IPS-18a (cell line): ENCODE results near the gene FNBP1.
"Not testable (repeated sequence)": the region's sequence is repeated elsewhere in the genome, so short reads cannot be mapped to it uniquely, and the experiment has no call there.

Experiments used
- H3K27ac ChIP-seq: one replicate; pipeline ENCODE4 v1.5.1; 2013; ENCODE audit warnings: low read length
- H3K27me3 ChIP-seq: one replicate; pipeline ENCODE4 v1.6.1; 2013; ENCODE audit warnings: mild to moderate bottlenecking, low read length; ENCODE audit not compliant: control insufficient read depth, insufficient read depth
- H3K36me3 ChIP-seq: one replicate; pipeline ENCODE4 v1.6.1; 2013; ENCODE audit warnings: low read depth, low read length; ENCODE audit not compliant: control insufficient read depth
- H3K4me1 ChIP-seq: one replicate; pipeline ENCODE4 v1.6.1; 2013; ENCODE audit warnings: low read depth, low read length; ENCODE audit not compliant: control insufficient read depth
- H3K4me3 ChIP-seq: one replicate; pipeline ENCODE4 v1.5.1; 2013; ENCODE audit warnings: low read length
- H3K9ac ChIP-seq: one replicate; pipeline ENCODE4 v1.6.1; 2013; ENCODE audit warnings: mild to moderate bottlenecking, low read length, moderate library complexity
- H3K9me3 ChIP-seq: one replicate; pipeline ENCODE4 v1.6.1; 2013; ENCODE audit warnings: low read depth, low read length; ENCODE audit not compliant: control insufficient read depth

FNBP1 gene

DNA sequence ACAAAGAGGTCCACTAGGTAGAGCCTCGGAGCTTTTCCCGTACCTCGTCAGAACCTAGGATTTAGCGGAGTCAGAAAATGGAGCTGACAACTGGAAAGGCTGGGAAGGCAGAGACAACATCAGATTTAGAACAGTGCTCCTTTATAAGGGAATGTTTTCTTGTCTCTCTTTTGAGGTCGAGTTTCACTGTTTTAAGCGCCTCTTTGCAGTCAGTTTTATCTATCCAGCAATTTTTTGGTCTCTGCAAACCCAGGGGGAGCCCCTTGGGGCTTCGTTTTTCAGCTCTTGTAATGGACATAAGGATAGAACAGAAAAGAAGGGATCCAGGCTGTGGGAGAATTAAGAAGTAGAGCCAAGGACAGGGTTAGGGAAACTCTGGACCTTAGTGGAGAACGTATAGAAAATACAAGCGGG lies 80.5 kb downstream of the FNBP1 start:
- Histone ChIP-seq H3K9ac (peak overlapping the region; percentile 35), H3K36me3 (no peaks in the 10 kb centered on the region), H3K4me1 (peaks cover 34% of the 10 kb centered on the region), H3K9me3 (no peaks in the 10 kb centered on the region), H3K4me3 (peak overlapping the region; percentile 12), H3K27ac (peak overlapping the region; percentile 19), H3K27me3 (no peaks in the 10 kb centered on the region)

GRCh38 chr9:129958796-129959195 lies 84.2 kb downstream of the FNBP1 start:
- Histone ChIP-seq H3K9ac (no peak overlapping the region), H3K36me3 (no peaks in the 10 kb centered on the region), H3K4me3 (no peak overlapping the region), H3K27ac (no peak overlapping the region), H3K4me1 (peaks cover 18% of the 10 kb centered on the region), H3K27me3 (no peaks in the 10 kb centered on the region), H3K9me3 (no peaks in the 10 kb centered on the region)

- H3K4me1 ChIP-seq = no peaks in the 10 kb centered on the region
- H3K36me3 ChIP-seq = peaks cover 4% of the 10 kb centered on the region
- H3K9me3 ChIP-seq = no peaks in the 10 kb centered on the region
- H3K27ac ChIP-seq = no peak overlapping the region
- H3K9ac ChIP-seq = no peak overlapping the region
- H3K4me3 ChIP-seq = no peak overlapping the region
- no peaks in the 10 kb centered on the region for H3K27me3 ChIP-seq
Observed at GRCh38 chr9:129954868-129955550, 88.0 kb downstream of the FNBP1 start.

- Histone ChIP-seq H3K9ac (no peak overlapping the region), H3K36me3 (peaks cover 4% of the 10 kb centered on the region), H3K9me3 (no peaks in the 10 kb centered on the region), H3K4me3 (no peak overlapping the region), H3K27ac (no peak overlapping the region), H3K4me1 (no peaks in the 10 kb centered on the region), H3K27me3 (no peaks in the 10 kb centered on the region)
Observed at GRCh38 chr9:129953736-129954135, 89.3 kb downstream of the FNBP1 start.

DNA sequence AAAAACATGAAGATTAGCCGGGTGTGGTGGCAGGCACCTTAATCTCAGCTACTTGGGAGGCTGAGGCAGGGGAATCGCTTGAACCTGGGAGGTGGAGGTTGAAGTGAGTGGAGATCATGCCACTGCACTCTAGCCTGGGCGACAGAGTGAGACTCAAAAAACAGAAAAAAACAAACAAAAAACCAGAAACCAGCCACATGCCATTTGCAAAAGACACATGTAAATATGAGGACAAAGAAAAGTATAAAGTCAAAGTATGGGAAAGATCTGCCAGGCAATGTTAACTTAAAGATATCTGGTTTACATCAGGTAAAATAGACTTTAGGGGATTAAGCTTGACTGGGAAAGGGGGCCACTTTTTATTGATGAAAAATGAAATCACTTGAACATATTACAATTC lies 90.7 kb downstream of the FNBP1 start:
- H3K27ac ChIP-seq = no peak overlapping the region
- H3K9me3 ChIP-seq = no peaks in the 10 kb centered on the region
- H3K27me3 ChIP-seq = no peaks in the 10 kb centered on the region
- peaks cover 4% of the 10 kb centered on the region for H3K36me3 ChIP-seq
- no peaks in the 10 kb centered on the region for H3K4me1 ChIP-seq
- no peak overlapping the region for H3K9ac ChIP-seq
- H3K4me3 ChIP-seq = no peak overlapping the region

DNA sequence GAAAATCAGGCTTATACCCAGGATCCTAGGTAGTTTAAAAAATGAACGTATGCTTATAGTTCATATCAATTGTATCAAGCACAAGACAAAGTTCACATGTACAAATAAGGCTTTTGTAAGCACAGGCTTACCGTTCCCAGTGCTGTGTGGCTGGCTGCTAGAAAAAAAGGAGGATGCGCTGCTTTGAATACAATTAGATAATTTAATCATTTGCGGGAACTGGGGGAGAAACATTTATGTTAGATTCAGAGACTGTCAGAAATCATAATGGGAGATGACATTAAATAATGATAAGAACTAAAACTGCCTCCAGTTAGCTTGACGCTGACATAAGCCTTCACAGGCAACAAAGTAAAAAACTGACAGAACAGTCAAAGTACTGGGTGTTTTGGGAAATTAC lies 93.2 kb downstream of the FNBP1 start:
- no peak overlapping the region for H3K9ac ChIP-seq
- H3K36me3 ChIP-seq = peaks cover 4% of the 10 kb centered on the region
- no peaks in the 10 kb centered on the region for H3K27me3 ChIP-seq
- no peaks in the 10 kb centered on the region for H3K9me3 ChIP-seq
- H3K27ac ChIP-seq = no peak overlapping the region
- no peak overlapping the region for H3K4me3 ChIP-seq
- H3K4me1 ChIP-seq = no peaks in the 10 kb centered on the region

- not testable (repeated sequence) for H3K27ac ChIP-seq, H3K27me3 ChIP-seq, H3K36me3 ChIP-seq, H3K4me1 ChIP-seq, H3K9ac ChIP-seq, H3K4me3 ChIP-seq, H3K9me3 ChIP-seq
Observed at GRCh38 chr9:129948626-129949025, 94.4 kb downstream of the FNBP1 start.

DNA sequence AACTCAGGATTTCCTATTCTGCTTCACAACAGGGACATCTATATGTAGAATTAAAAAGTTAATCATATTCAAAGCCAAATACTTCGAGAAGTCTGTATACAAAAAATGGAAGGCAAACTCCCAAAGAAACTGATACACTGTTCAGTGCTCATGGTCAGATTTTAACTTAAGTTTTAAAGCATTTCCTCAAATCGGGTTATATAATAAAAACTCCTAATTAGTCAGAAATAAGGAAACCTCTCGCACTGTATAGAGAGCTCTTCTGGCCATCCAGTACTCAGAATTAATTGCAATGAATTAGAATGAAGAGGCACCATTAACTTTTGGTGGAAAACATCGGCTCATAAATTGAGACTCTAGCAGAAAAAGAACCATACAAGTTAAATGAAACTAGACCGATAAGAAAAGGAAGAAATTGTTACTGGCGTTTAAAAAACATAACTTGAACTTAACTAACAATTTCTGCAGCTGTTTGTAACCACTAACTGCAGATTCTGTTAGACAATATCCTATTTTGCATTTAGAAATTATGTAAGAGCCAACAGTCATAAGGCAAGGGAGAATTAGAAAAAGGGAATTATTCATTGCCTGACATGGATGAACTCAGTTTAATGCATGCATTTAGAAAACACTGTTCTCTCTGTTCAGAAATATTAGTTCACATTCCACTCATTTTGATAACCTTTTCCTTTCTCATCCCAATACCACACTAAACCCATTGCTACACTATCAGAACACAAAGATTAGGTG lies 96.6 kb downstream of the FNBP1 start:
- Histone ChIP-seq H3K27ac (no peak overlapping the region), H3K4me1 (no peaks in the 10 kb centered on the region), H3K9me3 (no peaks in the 10 kb centered on the region), H3K27me3 (no peaks in the 10 kb centered on the region), H3K9ac (no peak overlapping the region), H3K36me3 (no peaks in the 10 kb centered on the region), H3K4me3 (no peak overlapping the region)

GRCh38 chr9:129945314-129945713 lies 97.7 kb downstream of the FNBP1 start:
- H3K4me1 ChIP-seq = no peaks in the 10 kb centered on the region
- no peaks in the 10 kb centered on the region for H3K36me3 ChIP-seq
- no peaks in the 10 kb centered on the region for H3K9me3 ChIP-seq
- no peaks in the 10 kb centered on the region for H3K27me3 ChIP-seq
- no peak overlapping the region for H3K9ac ChIP-seq
- no peak overlapping the region for H3K27ac ChIP-seq
- no peak overlapping the region for H3K4me3 ChIP-seq

DNA sequence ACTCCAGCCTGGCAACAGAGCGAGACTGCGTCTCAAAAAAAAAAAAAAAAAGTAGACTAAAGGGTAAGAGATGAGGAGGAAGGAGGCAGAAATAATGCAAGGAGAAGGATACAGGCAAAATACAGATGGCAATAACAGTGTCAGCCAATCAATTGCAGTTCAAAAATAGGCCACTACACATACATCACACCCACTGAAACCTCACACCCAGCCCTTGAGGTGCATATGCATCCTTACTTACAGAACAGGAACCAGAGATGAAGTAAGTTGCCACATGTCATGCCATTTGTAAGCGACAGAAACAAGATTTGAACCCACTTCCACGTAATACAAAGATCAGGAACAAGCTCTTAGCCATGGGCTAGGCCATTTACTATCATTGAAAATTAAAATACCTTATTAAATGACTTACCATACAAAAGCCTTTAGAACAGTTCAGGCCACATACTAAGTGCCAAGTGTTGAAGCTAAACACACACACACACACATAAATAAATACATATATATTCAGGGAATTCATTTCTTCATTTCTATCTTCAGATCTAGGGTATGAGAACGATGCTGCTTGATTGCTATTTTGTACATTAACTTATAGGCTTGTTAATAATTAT lies 98.4 kb downstream of the FNBP1 start:
- Histone ChIP-seq H3K27me3 (no peaks in the 10 kb centered on the region), H3K4me1 (no peaks in the 10 kb centered on the region), H3K9me3 (no peaks in the 10 kb centered on the region), H3K36me3 (no peaks in the 10 kb centered on the region), H3K27ac (no peak overlapping the region), H3K9ac (no peak overlapping the region), H3K4me3 (no peak overlapping the region)

- no peak overlapping the region for H3K9ac ChIP-seq
- H3K36me3 ChIP-seq = no peaks in the 10 kb centered on the region
- H3K27ac ChIP-seq = no peak overlapping the region
- H3K9me3 ChIP-seq = no peaks in the 10 kb centered on the region
- no peaks in the 10 kb centered on the region for H3K27me3 ChIP-seq
- peaks cover 14% of the 10 kb centered on the region for H3K4me1 ChIP-seq
- no peak overlapping the region for H3K4me3 ChIP-seq
Observed at GRCh38 chr9:129939431-129939830, 103.6 kb downstream of the FNBP1 start.
